ENCODE results near the gene HNRNPR.
"Not testable (repeated sequence)": the region's sequence is repeated elsewhere in the genome, so short reads cannot be mapped to it uniquely, and the experiment has no call there.

The HNRNPR gene

DNA sequence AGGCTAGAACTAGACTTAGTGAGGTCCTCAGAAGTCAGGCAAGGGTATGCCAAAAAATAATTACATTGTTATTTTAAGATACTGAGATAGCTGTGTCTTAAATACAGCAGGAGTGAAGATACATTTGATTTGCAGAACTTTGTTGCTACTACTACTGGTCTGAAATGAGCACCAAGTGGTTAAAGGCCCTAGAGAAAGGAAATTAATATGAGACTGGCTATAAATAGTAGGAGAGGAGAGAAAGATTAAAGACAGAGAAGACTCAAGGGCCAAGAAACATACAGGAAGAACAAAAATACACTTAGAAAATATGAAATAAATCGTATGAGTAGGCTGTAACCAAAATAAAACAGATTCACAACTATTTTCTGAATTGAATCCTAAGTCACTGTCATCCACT is 21.3 kb downstream of the HNRNPR start:
- no peak for DNase-seq

DNA sequence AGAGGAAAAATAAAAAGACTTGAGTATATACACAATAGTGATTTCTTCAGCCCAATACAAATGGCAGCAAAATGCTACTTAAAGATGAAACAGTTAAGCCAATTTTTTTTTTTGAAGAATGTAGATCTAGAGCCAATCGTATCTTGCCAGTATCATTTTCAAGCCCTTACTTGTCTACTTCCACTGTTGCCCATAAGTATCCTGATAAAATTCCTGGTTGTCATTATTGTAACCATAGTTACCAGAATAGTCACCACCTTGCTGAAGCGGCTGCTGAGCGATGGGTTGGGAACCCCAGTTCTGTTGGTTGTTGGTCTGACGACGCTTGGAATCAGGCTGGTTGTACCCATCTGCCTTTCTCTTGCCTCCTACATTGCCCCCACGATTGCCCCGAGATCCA is 33.8 kb downstream of the HNRNPR start:
- DNase-seq: not testable (repeated sequence)

- DNase-seq: no peak
These were observed 39.9 kb downstream of the HNRNPR start for GRCh38 chr1:23304140-23304620.

DNA sequence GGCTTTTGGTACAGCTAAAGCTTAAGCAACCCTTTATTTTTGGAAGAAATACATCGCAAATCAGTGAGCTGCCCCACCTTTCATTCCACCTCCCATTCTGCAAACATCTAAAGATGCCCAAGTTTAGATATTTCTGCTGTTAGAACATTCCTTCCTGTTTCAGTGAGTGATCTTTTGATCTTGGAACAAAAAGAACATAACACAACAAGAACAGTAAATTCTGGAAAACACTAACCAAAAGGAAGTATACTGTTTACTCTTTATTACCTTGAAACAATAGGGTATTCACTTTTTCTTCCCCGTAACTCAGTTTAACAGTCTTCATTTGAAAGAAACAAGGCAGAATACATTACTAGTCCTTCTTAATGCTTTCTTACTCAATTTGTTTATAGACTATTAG is 40.6 kb downstream of the HNRNPR start:
- DNase-seq: no peak

DNA sequence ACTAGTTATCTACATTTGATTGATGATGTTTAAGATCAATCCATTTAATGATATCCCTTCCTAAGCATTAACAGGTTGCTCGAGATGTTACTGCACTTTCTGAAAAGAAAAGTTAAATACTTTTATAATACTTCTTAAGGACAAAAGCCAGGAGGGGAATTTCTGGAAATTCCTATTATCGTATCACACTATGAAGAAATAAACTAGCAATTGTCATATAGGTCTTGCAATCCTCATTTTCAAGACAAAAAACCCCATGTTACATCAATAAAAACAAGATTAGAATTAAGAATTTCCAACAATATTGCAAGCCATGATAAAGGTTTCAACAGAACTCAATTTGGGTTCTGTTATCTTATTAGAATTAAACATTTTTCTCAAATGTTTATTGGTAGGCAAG is 47.2 kb downstream of the HNRNPR start:
- DNase-seq: no peak

GRCh38 chr1:23291706-23292105 is 52.4 kb downstream of the HNRNPR start:
- DNase-seq: no peak

DNA sequence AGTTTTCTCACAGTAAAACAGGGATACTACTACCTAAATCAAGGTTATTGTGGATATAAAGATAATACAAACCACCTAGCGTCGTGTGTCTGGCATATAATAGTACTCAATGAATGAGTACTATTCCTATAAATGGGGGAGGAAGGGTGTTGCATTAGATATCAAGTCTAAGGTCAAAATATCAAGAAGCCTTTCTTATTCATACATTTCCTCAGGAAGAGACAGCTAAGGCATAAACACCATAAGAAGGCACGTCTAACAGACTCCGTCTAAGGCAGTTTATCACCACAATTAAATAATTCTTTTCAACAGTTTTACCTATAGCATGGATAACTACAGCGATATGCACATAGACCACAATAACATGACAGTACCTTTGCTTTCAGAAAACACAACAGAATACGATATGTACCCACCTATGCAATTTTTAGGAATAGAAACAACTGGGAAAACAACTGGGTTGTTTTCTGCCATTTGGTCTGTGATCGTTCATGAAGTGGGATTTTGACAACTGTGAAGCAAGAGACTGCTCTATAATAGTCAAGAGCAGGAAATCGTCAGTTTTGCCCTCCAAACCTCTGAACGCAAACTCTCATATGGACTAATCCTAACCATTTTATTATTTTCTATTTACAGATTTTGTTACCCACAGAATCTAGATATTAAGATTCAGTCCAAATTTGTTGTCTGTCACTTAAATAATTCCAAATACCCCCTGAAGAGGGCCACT is 53.1 kb downstream of the HNRNPR start:
- no peak for DNase-seq

GRCh38 chr1:23288671-23289070 is 55.4 kb downstream of the HNRNPR start:
- DNase-seq: no peak

- no peak for DNase-seq
These were observed 55.9 kb downstream of the HNRNPR start for GRCh38 chr1:23288201-23288600.

- DNase-seq: no peak
These were observed 57.7 kb downstream of the HNRNPR start for GRCh38 chr1:23286401-23286800.

GRCh38 chr1:23283667-23284602 is 60.1 kb downstream of the HNRNPR start:
- no peak for DNase-seq

- DNase-seq: no peak
These were observed 61.1 kb downstream of the HNRNPR start for GRCh38 chr1:23282957-23283356.

GRCh38 chr1:23278717-23279116 is 65.4 kb downstream of the HNRNPR start:
- no peak for DNase-seq

GRCh38 chr1:23276531-23276930 is 67.6 kb downstream of the HNRNPR start:
- DNase-seq: no peak

DNA sequence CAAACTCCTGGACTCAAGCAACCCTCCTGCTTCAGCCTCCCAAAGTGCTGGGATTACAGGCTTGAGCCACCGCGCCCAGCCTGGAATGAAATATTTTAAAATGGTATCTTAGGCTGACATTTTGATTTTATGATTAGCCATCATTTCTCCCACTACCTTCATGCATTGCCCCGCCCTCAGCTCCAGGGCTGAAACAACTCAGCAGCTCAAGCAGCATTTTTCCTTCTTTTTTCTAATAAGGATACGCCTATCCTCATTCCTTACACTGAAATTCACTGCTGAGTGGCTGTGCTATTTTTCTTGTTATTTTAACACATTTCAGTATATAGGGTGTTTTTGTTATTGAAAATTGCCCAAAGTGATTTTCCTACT is 70.0 kb downstream of the HNRNPR start:
- DNase-seq: no peak

DNA sequence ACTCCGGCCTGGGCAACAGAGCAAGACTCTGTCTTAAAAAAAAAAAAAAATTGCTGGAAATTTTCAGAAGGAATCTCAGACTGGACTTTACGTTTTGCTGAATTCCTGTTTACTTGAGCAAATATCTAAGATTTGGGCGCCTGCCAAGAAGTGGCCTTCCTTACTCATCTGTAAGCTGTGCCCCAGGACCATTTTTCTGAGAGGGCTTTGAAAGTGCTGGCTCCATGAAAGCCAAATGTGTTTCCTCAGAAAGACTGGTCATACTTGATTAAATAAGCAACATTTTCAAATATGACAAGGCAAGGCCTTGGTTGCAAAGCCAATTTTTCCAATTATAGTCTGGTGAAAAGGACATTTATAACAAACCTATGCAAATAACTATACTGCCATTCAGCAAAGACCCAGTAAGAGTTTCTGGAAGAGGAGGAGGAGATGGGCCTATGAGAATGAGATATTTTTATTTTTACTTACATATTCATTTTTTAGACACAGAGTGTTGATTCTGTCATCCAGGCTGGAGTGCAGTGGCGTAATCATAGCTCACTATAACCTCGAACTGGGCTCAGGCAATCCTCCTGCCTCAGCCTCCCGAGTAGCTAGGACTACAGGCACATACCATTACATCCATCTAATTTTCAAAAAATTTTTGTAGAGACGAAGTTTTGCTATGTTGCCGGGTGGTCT is 70.5 kb downstream of the HNRNPR start:
- DNase-seq: no peak

DNA sequence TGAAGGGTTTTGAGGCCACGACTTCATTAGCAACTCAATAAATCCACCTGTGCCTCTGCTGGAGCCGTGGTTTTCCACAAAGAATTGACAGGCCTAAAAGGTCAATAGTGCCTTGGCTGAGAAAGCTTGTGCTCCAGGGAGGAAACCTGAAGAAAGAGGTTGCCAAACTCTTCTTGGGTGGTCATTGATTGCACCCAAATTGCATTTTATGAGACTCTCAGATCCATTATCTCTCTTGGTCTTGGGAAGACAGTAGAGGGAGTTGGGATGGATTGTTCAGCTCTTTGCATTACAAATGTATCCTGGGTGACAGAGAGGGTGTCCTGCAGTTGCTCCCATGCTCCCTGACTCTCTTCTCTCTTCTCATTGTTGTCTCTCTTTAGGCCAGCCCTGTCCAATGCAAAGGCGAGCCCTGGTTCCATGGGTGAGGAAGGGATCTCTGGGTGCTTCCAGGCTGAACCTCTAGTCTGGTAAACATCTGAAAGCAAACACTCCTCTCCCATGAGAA is 80.7 kb downstream of the HNRNPR start:
- DNase-seq: no peak

DNA sequence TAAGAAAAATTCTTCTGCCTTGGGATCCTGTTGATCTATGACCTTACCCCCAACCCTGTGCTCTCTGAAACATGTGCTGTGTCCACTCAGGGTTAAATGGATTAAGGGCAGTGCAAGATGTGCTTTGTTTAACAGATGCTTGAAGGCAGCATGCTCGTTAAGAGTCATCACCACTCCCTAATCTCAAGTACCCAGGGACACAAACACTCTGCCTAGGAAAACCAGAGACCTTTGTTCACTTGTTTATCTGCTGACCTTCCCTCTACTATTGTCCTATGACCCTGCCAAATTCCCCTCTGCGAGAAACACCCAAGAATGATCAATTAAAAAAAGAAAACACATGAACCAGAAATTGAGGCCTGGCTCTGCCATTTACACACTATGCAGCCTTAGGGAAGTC is 86.0 kb downstream of the HNRNPR start:
- not testable (repeated sequence) for DNase-seq

GRCh38 chr1:23257371-23257770 is 86.7 kb downstream of the HNRNPR start:
- not testable (repeated sequence) for DNase-seq
